GM13976 (cell line): ENCODE data around the gene CFH.
"Not testable (repeated sequence)": the region's sequence is repeated elsewhere in the genome, so short reads cannot be mapped to it uniquely, and the experiment has no call there.

ENCODE experiments used
- DNase-seq: peaks from one replicate; pipeline ENCODE4 v3.0.0; 2012; ENCODE audit warnings: low spot score
- in situ Hi-C: fragments of 300-500 bp; cut with MboI; formaldehyde crosslinking; loops from one replicate; pipeline ENCODE4 v1.12.0; 2022; ENCODE audit warnings: low sequenced_read_pairs, mixed read lengths, inconsistent platforms; ENCODE audit not compliant: unreplicated experiment
- TF ChIP-seq, protein P1 (sequence below): IDR thresholded peaks from 2 replicates; pipeline ENCODE4 v1.5.1; 2012; ENCODE audit warnings: borderline replicate concordance, mild to moderate bottlenecking; ENCODE audit not compliant: insufficient read depth; ENCODE audit errors: extremely low read depth, missing control alignments, control extremely low read depth

The CFH gene

DNA sequence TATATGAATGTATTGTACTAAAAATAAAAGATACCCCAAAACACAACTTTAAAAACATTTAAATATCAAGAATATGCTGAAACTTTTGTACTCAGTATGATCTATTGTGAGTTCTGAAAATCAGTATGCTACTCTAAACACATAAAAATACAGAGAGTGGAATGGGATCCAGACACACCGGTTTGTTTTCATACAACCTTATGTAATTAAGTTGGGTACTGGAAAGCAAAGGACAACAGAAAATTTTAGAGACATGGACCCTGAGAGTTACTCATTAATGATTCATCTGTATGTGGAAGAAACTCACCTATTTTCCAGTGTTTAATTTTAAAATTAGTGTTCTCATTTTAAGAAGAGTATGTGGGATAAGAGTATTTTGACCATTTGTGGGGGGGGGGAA is 121.9 kb downstream of the CFH start:
- DNase-seq: no peak
- in situ Hi-C loops: no loop called here
- TF ChIP-seq, protein P1, sequence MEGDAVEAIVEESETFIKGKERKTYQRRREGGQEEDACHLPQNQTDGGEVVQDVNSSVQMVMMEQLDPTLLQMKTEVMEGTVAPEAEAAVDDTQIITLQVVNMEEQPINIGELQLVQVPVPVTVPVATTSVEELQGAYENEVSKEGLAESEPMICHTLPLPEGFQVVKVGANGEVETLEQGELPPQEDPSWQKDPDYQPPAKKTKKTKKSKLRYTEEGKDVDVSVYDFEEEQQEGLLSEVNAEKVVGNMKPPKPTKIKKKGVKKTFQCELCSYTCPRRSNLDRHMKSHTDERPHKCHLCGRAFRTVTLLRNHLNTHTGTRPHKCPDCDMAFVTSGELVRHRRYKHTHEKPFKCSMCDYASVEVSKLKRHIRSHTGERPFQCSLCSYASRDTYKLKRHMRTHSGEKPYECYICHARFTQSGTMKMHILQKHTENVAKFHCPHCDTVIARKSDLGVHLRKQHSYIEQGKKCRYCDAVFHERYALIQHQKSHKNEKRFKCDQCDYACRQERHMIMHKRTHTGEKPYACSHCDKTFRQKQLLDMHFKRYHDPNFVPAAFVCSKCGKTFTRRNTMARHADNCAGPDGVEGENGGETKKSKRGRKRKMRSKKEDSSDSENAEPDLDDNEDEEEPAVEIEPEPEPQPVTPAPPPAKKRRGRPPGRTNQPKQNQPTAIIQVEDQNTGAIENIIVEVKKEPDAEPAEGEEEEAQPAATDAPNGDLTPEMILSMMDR: no peak

DNA sequence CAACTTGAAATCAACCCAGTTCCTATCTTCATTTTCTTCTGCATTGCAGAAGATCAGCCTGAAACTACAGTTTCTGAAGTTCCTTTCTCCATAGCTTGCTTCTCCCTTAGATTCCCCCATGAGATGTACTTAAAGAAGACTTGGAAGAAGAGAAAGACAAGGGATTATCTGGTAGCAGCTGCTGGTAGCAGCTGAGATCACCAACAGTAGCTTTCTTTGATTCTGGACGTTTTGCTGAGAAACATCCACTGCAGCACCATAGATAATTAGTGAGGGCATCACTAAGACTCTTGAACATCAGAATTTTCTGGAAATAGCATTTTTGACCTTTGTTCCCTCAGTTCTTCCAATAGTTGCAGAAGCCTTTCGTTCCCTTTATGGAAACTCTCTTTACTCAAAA is 122.3 kb downstream of the CFH start:
- DNase-seq: no peak
- TF ChIP-seq, protein P1: no peak
- in situ Hi-C loops: no loop called here

DNA sequence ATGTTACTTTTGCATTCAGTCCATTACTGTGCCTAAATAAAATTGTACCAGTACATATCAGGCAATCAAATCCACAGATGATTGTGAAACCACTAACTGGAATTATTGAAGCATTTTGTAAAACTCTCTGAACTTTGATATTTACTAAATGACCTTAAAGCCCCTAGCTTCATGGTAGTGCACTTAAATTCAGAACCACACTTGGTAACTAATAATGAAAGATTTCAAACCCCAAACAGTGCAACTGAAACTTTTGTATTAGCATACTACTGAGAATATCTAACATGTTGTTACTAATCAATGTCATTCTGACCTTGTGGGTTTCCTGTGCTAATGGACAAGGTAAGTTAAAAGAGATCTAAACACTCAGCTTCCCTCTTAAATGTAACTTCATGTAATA is 122.8 kb downstream of the CFH start, which contains the start of gene CFHR3:
Gene CFHR3, plus strand, starts transcription at position 238 of the 400 bp plus-strand sequence. Its CDS starts 47 bp downstream, at position 285.
- no peak for DNase-seq
- TF ChIP-seq, protein P1: no peak
- in situ Hi-C loops: no loop called here

DNA sequence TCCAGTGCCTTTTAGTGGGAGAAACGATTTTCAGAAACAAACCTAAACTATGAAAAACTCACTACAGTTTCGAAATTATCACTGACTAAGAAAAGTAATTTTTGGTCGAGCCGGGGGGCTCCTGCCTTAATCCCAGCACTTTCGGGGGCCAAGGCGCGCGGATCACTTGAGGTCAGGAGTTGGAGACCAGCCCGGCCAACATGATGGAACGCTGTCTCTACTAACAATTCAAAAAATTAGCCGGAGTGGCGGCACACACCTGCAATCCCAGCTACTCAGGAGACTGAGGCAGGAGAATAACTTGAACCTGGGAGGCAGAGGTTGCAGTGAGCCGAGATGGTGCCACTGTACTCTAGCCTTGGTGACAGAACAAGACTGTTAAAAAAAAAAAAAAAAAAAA is 125.8 kb downstream of the CFH start:
- in situ Hi-C loops: no loop called here
- TF ChIP-seq, protein P1: no peak
- no peak for DNase-seq

DNA sequence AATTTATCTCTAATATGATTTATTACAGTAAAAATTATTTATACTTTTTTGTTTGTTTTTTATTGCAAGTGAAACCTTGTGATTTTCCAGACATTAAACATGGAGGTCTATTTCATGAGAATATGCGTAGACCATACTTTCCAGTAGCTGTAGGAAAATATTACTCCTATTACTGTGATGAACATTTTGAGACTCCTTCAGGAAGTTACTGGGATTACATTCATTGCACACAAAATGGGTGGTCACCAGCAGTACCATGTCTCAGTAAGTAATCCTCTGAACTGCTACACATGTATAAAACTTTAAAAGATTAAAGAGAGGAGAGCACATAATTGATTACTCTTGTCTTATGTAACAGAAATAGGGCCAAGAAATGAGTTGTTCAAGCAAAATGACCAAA is 127.2 kb downstream of the CFH start:
- DNase-seq: no peak
- in situ Hi-C loops: no loop called here

DNA sequence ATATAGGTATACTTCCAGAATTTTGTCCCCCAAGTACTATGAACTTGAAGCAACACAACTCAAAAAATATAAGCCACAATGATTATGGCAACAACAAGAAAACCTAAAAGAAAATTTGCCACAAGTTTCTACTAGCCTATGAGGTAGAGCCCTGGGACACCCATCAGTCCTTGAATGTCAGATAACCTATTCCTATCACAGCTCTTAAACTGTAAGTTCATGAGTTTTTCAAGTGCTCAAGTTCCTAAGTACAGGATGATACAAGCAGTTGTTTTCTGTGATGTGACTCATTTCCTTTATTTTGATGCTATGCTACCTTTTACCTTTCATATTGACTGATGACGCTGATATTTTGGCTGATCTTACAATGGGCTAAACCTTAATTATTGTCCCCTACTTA is 139.4 kb downstream of the CFH start:
- in situ Hi-C loops, DNase-seq: not testable (repeated sequence)

More for the DNA sequence above, 127.2 kb downstream of the CFH start:
- TF ChIP-seq, protein P1: no peak

DNA sequence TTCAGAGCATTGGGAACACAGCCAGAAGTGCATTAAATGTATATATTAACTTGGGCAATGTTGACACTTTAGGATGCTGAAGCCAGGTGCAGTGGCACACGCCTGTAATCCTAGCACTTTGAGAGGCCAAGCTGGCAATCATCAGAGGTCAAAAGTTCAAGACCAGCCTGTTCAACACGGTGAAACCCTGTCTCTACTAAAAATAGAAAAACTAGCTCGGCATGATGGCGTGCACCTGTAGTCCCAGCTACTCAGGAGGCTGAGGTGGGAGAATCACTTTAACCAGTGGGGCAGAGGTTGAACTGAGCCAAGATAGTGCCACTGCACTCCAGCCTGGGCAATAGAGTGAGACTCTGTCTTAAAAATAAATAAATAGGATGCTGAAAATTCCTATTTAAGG is 142.3 kb downstream of the CFH start:
- DNase-seq, in situ Hi-C loops: not testable (repeated sequence)
